HepG2 (cell line): Measurements from ENCODE around the gene DNAI4. TPM values are rescaled to one million over a fixed set of nuclear protein-coding genes. Genes with fewer than 3 reads are reported as not detected.
A peak's percentile ranks its signal among the peaks of the same experiment; 100 is the strongest.

Source experiments
- ARID5B ChIP-seq: IDR thresholded peaks from 2 replicates; pipeline ENCODE4 v1.4.0; 2020; ENCODE audit warnings: mild to moderate bottlenecking, missing genetic modification reagents
- BCL3 ChIP-seq: sonication (generic); formaldehyde crosslinking; IDR thresholded peaks from 2 replicates; pipeline ENCODE4 v1.5.1; 2020; ENCODE audit warnings: mild to moderate bottlenecking, missing genetic modification reagents, moderate library complexity
- IRF1 ChIP-seq: sonication (generic); formaldehyde crosslinking; IDR thresholded peaks from 2 replicates; pipeline ENCODE4 v1.4.0; 2020; ENCODE audit warnings: low read depth, mild to moderate bottlenecking, missing genetic modification reagents
- ISL2 ChIP-seq: sonication (generic); formaldehyde crosslinking; IDR thresholded peaks from 2 replicates; pipeline ENCODE4 v1.5.0; 2020; ENCODE audit warnings: missing genetic modification reagents
- MYNN ChIP-seq: sonication (generic); formaldehyde crosslinking; IDR thresholded peaks from 2 replicates; pipeline ENCODE4 v1.4.0; 2020; ENCODE audit warnings: mild to moderate bottlenecking, low read depth, missing genetic modification reagents
- NR2F1 ChIP-seq, 2 experiments: fragments of 450-650 bp in 1 of 2; formaldehyde crosslinking in 1 of 2; IDR thresholded peaks; 2 replicates each; pipeline versions ENCODE4 v1.5.0 to v1.6.1; 2016 to 2020; ENCODE audit warnings: mild to moderate bottlenecking in 1 of 2, missing compliant biosample characterization in 1 of 2, missing genetic modification reagents in 1 of 2, moderate library complexity in 1 of 2
- RARA ChIP-seq: IDR thresholded peaks from 2 replicates; pipeline ENCODE4 v1.6.1; 2016; ENCODE audit warnings: missing genetic modification reagents, missing compliant biosample characterization
- RNF219 ChIP-seq: sonication (generic); formaldehyde crosslinking; IDR thresholded peaks from 2 replicates; pipeline ENCODE4 v1.5.0; 2020; ENCODE audit warnings: mild to moderate bottlenecking, missing genetic modification reagents
- TOPORS ChIP-seq: sonication (generic); formaldehyde crosslinking; IDR thresholded peaks from 2 replicates; pipeline ENCODE4 v1.8.0; 2023; ENCODE audit warnings: mild to moderate bottlenecking, missing genetic modification reagents
- ZC3H4 ChIP-seq: sonication (generic); formaldehyde crosslinking; IDR thresholded peaks from 2 replicates; pipeline ENCODE4 v1.4.0; 2020; ENCODE audit warnings: missing genetic modification reagents, borderline replicate concordance
- ZFP41 ChIP-seq: sonication (generic); formaldehyde crosslinking; IDR thresholded peaks from 2 replicates; pipeline ENCODE4 v1.4.0; 2020; ENCODE audit warnings: mild to moderate bottlenecking, missing genetic modification reagents, borderline replicate concordance
- ZNF160 ChIP-seq: sonication (generic); formaldehyde crosslinking; IDR thresholded peaks from 2 replicates; pipeline ENCODE4 v1.8.0; 2022; ENCODE audit warnings: mild to moderate bottlenecking, inconsistent platforms, missing genetic modification reagents
- ZNF3 ChIP-seq: IDR thresholded peaks from 2 replicates; pipeline ENCODE4 v1.7.0; 2017; ENCODE audit warnings: inconsistent platforms
- ZNF331 ChIP-seq: sonication (generic); formaldehyde crosslinking; IDR thresholded peaks from 2 replicates; pipeline ENCODE4 v1.4.0; 2020; ENCODE audit warnings: missing genetic modification reagents
- ZNF354B ChIP-seq: sonication (generic); formaldehyde crosslinking; IDR thresholded peaks from 2 replicates; pipeline ENCODE4 v1.8.0; 2022; ENCODE audit warnings: mild to moderate bottlenecking, missing genetic modification reagents
- ZNF607 ChIP-seq: sonication (generic); formaldehyde crosslinking; IDR thresholded peaks from 2 replicates; pipeline ENCODE4 v1.5.1; 2020; ENCODE audit warnings: missing genetic modification reagents, mild to moderate bottlenecking, borderline replicate concordance
- ZNF644 ChIP-seq: IDR thresholded peaks from 2 replicates; pipeline ENCODE4 v1.6.1; 2016; ENCODE audit warnings: low read depth
- ZNF724P ChIP-seq: sonication (generic); formaldehyde crosslinking; IDR thresholded peaks from 2 replicates; pipeline ENCODE4 v1.8.0; 2022; ENCODE audit warnings: missing genetic modification reagents, borderline replicate concordance
- ZSCAN20 ChIP-seq: sonication (generic); formaldehyde crosslinking; IDR thresholded peaks from 2 replicates; pipeline ENCODE4 v1.4.0; 2020; ENCODE audit warnings: missing genetic modification reagents, mild to moderate bottlenecking, borderline replicate concordance
- polyA plus RNA-seq, 8 experiments: library from polyadenylated mRNA; depleted of rRNA in 3 of 8; stranded (reverse) in 7 of 8; unstranded in 1 of 8; fragments of >200 nt; fragmentation: Illumina TruSeq in 4 of 8; extraction: Trizol in 4 of 8; gene quantifications; 2 replicates each; pipeline versions ENCODE4 v1.2.1 to v1.2.3, GENCODE V29; 2011 to 2016; ENCODE audit warnings: low read depth in 4 of 8, missing spikeins in 1 of 8, mixed read lengths in 1 of 8; ENCODE audit not compliant: insufficient read depth in 1 of 8
- total RNA-seq, 5 experiments: library from RNA; depleted of rRNA; stranded (reverse); fragments of >200 nt; fragmentation: Illumina TruSeq; extraction: Trizol; gene quantifications; 2 replicates each; pipeline ENCODE4 v1.2.3, GENCODE V29; 2016; ENCODE audit warnings: low read depth in 1 of 5

Gene DNAI4
- total and polyA plus RNA-seq, 2 of the 13 experiments (the other 11 are each of a cell fraction or from before 2014, with no cell fraction given): 0.04 to 0.08 TPM

- TF ChIP-seq IRF1 (CRISPR knock-in tag) (no peak), MYNN (no peak), ZNF331 (CRISPR knock-in tag) (no peak), NR2F1 (CRISPR knock-in tag; IDR thresholded peaks at IDR 0.05) (peak; percentile 87 to 94), BCL3 (CRISPR knock-in tag) (no peak), ZNF724P (no peak), RARA (CRISPR knock-in tag) (peak; percentile 88), ZNF354B (no peak), ISL2 (CRISPR knock-in tag) (no peak), ZNF607 (CRISPR knock-in tag) (no peak), ZNF3 (CRISPR knock-in tag) (no peak), ZNF160 (CRISPR knock-in tag) (no peak), ZC3H4 (CRISPR knock-in tag) (no peak), RNF219 (no peak), TOPORS (CRISPR knock-in tag) (no peak), ZSCAN20 (no peak), ZNF644 (CRISPR knock-in tag) (no peak), ZFP41 (CRISPR knock-in tag) (no peak), ARID5B (CRISPR knock-in tag) (peak; percentile 73)
Measured at GRCh38 chr1:66944330-66945274, 19.9 kb upstream of the DNAI4 start (continued).
